GM19463 (cell line): ENCODE results near the gene IPP.
"Not testable (repeated sequence)": the region's sequence is repeated elsewhere in the genome, so short reads cannot be mapped to it uniquely, and the experiment has no call there.

Experiments
- ATAC-seq: cut with Tn5 transposase; IDR thresholded peaks from one replicate; pipeline ENCODE4 v1.9.1; 2021; ENCODE audit warnings: mild to moderate bottlenecking, moderate library complexity; ENCODE audit not compliant: unreplicated experiment

IPP gene

DNA sequence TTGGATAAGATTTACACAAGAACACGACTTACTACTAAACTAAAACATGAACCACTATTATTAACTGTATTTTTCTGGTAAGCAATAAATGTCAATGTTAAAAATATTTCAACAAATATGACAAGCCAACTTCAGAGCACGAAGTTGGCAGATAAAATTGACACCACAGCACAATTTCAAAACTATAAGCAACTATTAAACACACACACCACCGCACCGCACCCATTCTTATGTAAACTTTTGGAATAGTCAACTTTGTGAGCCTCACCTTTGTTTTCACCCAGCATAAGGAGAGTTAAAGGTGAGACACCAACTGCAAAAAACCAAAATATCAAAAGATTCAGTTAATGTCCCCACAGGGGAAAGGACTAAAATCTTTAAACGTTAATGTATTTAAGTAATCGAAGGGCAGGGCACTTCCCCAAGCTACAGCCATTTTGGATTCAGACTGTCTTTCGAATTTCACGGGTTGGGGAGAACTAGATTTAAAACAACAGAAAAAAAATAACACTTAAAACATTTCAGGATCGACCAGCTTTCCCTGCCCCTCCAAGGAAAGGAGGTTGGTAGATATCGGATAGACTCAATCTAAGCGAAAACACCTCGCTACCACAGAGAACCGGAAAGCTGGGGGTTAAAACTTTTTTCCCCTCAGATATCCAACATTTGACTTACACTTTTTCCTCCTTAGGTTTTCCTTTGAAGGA is 65.0 kb downstream of the IPP start:
- ATAC-seq, result no peak

DNA sequence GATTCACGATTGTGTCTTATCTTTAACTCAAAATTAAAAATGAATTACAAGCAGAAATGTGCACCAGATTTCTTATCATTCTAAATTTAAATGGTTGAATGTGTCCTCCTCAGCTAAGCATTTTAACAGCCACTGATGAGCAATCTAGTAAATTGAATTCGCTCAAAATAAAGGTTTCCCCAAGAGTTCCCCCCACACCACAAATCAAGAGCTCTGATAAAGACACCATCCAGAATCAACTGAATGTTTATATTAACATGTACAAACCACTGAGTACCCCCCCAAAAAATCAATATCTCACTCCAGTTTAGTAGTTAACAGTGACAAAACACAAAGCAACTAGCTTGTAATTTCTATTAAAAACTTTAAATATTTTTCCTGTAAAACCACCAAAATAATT is 66.1 kb downstream of the IPP start:
- ATAC-seq, result no peak

DNA sequence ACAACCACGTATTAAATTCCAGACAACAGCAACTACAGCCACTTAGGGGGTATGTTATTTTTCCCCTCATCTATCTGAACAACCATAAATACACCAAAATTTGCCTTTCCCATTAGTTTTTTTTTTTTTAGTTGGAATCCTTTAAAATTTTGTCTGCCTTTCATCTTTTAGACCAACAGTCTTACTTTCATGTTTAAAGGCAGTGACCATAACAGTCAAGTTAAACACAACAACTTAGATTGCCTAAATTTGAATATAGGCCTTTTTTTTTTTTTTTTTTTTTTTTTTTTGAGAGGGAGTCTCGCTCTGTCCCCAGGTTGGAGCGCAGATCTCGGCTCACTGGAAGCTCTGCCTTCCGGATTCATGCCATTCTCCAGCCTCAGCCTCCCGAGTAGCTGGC is 67.5 kb downstream of the IPP start:
- ATAC-seq, result no peak

DNA sequence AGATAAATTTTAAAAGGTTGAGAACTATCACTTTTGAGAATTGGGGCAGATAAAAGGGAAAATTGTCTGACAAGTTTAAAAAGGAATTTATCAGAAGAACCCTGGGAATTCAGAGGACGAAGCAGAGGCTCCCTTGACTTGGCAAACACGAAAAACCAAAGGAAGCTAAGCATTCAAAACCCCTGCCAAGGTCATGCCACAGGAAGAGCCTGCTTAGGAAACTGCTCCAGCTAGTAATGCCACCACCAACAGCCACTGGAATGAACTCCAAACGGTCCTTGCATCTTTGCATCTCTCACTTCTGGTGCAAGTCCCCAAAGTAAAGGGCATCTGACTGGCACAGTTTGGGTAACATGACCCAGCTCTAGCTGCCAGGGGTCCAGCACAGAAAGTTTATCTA is 71.3 kb downstream of the IPP start:
- no peak for ATAC-seq

DNA sequence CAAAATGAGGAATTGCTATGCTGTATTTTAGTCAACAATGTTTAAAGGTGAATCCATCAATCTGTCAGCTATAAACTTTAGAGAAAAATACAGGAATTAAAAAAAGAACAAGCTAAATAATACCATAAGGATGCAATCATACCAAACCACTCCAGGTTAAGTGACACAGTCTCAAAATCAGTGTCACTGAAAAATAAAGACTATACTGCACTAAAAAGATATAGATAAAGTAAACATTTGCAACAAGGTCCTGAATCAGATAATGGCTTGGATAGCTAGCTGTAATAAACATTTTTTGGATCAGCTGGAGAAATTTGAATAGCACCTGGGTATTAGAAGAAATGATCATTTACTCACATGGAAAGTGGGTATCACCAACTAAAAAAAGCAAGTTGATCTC is 72.0 kb downstream of the IPP start:
- ATAC-seq, result no peak

DNA sequence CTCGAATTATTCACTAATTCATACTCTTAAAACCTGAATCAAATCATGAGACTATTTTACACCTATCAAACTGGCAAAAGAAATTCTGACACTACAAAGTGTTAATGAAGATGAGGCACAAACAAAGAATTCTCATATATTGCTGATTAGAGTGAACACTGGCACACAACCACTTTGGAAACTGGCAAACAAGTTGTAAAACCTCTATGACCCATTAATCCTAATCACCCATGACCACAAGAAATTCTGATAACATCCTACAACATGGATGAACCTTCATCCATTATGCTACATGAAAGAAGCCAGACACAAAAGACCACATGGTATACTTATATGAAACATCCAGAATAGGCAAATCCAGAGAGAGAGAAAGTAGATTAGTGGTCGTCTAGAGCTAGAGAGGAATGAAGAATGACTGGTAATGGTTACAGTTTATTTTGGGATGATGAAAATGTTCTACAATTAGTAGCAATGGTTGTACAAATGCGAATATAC is 72.7 kb downstream of the IPP start:
- ATAC-seq, result no peak

DNA sequence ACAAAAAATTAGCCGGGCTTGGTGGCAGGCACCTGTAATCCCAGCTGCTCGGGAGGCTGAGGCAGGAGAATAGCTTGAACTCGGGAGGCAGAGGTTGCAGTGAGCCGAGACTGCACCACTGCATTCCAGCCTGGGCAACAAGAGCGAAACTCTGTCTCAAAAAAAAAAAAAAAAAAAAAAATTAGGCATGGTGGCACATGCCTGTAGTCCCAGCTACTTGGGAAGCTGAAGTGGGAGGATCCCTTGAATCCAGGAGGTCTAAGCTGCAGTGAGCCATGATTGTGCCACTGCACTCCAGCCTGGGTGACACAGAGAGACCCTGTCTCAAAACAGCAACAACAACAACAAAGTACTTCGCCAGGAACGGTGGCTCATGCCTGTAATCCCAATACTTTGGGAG is 73.9 kb downstream of the IPP start:
- not testable (repeated sequence) for ATAC-seq

DNA sequence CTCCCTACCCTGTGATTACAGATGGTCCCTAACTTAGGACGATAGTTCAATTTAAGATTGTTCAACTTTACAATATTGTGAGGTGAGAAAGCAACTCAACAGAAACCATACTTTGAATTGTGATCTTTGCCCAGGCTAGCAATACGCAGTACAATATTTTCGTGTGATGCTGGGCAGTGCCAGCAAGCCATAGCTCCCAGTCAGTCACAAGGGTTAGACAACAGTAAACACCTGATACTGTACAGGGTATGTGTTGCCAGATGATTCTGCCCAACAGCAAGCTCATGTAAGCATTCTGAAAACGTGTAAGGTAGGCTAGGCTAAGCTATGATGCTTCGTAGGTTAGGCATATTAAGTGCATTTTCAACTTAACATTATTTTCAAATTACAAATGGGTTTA is 76.0 kb downstream of the IPP start:
- ATAC-seq, result no peak

DNA sequence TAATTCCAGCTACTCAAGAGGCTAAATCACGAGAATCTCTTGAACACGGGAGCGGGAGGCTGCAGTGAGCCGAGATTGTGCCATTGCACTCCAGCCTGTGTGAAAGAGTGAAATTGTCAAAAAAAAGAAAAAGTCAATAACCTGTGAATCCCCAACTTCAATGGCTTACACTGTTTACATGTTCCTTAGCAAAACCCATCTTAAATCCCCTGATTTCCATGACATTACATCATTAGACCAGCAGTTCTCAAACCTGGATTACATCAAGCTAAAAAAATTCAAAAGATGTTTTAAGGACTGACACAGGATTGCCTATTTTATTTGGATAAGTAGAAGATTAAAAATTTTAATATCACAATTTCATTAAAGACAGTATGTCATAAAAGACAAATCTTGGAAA is 76.5 kb downstream of the IPP start:
- no peak for ATAC-seq

DNA sequence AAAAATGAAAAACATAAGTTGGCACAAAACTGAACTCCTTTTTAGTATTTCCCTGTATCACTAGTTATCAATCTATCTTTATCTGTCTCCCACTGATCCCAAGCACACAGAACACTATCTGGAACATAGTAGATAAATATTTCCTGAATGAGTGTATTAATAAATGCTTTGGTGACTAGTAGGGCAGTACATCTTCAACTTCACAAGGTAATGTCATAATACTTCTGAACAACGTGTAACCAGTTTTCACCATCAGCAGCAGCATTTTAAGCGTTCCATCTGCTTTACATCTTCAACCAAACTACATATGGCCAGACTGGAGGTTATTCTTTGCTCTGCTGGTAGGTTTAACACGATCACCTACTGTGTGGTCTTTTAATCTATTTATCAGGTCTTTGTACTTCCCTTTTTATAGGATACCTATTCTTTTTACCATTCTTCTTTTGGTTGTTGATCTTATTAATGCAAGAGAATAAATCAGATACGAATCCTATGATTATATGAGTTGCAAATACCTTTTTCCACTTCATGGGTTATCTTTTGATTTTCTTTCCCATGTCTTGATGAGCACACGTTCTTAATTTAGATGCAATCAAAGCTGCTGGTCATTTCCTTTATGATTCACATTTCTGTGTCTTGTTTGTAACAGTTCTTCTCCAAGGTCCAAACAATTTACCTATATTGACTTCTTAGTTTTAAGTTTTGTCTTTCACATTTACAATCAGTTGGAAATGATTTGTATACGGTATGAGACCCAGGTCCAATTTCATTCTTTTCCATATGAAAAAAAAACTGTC is 80.4 kb downstream of the IPP start:
- no peak for ATAC-seq

DNA sequence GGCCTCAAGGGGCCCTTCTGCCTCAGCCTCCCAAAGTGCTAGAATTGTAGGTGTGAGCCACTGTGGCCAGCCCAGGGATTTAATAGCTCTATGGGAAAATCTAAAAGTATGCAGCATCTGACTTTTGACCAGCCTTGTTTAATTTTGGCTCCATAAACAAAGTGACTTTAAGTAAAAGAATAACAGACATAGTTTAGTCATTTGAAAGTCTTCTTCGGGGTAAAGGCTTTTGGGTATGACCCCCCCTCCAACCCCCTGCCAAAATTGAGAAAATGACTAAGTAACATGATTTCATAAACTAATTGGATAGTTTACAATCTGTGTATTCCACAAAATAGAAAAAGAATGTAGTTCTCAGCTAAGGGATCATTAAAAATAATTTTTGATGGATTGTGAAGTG is 81.1 kb downstream of the IPP start:
- no peak for ATAC-seq

DNA sequence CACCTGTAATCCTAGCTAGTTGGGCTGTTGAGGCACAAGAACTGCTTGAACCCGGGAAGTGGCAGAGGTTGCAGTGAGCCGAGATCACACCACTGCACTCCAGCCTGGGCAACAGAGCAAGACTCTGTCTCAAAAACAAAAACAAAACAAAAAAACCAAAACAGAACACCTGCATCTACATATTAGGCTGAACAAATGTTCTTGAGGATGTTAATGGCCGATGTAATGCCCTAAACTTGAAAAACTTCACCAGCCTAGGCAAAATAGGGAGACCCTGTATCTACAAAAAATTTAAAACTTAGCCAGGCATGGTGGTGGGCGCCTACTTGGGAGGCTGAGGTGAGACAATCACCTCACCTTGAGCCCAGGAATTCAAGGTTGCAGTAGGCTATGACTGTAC is 81.9 kb downstream of the IPP start:
- no peak for ATAC-seq

DNA sequence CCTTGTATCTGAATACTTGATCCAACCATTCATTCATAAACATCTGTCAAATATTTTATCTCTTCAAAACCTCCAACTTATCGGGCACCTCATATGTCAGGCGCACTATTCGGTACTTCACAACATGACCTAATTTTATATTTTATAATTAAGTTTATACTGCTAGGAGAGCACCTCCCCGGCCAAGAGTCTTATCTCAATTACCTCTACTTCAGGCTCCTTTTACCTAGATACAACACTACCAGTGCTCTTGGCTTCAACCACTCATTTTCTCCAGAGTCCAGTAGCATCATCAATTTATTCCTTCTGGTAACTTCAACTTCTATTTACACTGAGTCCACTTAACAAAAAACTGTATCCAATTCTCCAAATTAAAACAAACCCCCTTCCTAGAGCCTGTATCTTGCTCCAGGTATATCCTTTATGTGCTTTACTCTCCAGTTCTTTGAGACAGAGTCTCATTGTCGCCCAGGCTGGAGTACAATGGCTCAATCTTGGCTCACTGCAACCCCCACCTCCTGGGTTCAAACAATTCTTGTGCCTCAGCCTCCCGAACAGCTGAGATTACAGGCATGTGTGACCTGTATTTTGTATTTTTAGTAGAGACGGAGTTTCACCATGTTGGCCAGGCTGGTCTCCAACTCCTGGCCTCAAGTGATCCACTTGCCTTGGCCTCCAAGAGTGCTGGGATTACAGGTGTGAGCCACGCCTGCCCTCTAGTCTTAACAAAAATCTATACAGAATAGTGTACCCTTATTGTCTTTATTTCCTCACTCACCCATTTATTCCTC is 82.9 kb downstream of the IPP start:
- no peak for ATAC-seq

DNA sequence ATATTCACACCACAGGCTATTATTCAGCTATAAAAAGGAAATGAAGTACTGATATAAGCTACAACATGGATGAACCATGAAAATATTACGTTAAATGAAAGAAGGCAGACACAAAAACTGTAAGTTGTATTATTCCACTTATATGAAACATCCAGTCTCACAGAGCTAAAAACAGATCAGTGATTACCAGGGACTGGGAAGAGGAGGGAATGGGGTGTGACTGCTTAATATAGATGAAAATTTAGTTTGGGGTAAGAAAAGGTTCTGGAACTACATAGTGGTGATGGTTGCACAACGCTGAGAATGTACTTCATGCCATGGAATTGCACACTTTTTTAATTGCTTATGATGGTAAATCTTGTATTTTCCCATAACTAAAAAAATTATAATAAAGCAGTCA is 83.6 kb downstream of the IPP start:
- no peak for ATAC-seq

DNA sequence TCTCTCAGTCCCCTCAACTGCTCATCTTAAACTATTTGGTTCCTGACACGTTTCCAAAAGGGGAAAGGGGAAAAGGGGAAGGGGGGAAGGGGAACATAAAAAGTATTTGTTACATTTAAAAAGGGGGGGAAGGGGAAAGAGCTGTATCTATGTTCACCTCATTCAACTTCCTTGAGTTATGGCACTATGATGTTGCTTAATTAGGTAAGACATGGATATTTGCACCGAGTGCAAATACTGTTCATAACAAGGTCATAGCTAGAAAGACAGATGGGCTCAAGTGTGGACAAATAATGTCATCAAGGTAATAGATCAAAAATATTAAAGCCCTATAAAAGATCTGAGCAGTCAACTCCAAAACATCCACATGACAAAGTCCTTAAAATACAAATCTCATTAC is 90.1 kb downstream of the IPP start:
- ATAC-seq, result no peak

DNA sequence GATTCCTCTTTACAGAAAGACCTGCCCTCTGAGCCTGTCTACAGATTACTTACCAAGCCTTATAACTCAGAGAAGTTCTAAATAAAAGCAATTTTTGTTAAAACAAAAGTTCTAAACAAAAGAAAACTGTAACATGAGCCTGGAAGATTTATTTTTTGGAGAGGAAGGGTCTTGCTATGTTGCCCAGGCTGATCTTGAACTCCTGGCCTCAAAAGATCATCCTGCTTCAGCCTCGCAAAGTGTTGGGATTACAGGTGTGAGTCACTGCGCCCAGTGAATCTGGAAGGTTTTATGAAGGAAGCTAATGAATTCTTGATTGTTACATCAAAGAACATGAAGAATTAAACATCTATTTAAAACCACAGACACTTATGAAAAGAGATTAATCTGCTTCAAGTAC is 91.2 kb downstream of the IPP start:
- no peak for ATAC-seq

DNA sequence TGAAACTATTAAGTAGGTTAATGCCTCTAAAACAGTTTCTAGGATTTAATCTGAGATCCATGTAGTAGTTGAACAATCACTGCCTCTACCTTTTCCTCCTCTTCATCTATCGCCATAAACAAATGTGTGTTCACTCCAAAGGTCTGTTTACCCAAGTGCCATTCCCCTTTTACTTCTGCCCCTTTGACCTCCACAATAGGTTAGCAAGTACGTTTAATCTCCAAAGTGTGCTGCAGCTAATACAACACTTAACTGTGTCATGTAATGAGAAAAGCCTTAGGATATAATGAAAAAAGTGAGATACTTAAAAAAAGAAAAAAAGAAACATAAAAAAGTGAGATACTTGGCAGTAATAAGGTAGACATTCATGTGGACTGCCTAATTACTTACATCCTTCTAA is 92.3 kb downstream of the IPP start:
- no peak for ATAC-seq

DNA sequence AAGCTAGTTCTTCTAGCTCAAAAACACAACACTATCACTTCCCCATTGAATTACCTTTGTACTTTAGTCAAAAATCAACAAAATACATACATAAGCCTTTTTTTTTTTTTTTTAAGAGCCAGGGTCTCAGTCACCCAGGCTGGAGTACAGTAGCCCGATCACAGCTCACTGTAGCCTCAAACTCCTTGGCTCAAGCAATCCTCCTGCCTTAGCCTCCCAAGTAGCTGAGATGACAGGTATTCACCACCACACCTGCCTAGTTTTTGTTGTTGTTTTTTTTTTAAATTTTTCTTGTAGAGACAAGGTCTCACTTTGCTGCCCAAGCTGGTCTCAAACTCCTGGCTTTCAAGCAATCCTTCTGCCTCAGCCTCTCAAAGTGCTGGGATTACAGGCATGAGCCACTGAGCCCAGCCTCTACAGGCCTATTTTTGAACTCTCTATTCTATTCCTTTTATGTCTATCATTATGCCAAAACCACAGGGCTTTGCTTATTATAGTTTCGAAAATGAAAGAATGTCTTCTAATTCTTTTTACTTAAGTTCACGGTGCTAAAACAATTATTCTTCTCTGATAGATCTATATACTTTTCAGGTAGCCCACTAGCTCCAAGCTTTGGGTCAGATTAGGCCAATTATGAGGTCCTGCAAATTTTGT is 93.8 kb downstream of the IPP start:
- ATAC-seq, result no peak

DNA sequence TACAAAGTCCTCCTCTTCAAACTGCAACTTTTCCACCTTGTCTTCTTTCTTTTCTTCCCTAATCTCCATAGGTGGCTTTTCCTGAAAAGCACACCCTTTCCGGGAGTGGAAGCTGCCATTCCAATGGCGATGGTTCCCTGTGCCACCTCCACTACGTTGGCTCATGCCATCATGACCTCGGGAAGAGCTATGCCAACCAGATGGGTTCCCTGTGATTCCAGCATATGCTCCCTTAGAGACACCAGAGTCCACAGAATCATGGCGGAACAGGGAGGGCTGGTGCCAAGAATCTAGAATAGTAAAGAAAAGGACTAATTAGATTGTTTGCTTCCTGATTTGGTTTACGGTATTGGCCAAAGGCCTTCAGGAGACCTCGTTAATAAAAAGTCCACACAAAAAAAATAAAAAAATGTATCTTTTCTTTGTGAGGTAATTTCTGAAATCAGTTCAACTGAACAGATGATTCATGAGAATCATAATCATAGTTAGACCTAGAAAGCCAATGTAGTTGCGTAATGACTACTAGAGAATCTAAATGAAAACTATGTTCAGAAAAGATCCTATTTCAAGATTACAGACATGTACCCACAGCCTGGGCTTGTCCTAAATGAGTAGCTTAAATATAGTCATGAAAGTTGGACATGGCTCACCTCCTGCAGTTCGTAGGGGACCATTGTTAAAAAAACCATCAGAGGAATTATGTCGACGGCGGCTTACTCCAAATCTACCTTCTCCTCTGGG is 95.7 kb downstream of the IPP start:
- ATAC-seq, result no peak
